GM12878 (cell line): ENCODE data around the gene ANK3. TPM values are rescaled to one million over a fixed set of nuclear protein-coding genes. Genes with fewer than 3 reads are reported as not detected.

Source experiments
- ATF2 ChIP-seq: IDR thresholded peaks from 2 replicates; pipeline ENCODE4 v1.6.1; 2012; ENCODE audit warnings: low read length, inconsistent platforms
- ATF3 ChIP-seq: IDR thresholded peaks from 2 replicates; pipeline ENCODE4 v1.6.1; 2011; ENCODE audit warnings: low read depth, mild to moderate bottlenecking, low read length, moderate library complexity, borderline replicate concordance; ENCODE audit errors: extremely low read depth
- BCL11A ChIP-seq: IDR thresholded peaks from 2 replicates; pipeline ENCODE4 v1.6.1; 2011; ENCODE audit warnings: low read depth, low read length
- DPF2 ChIP-seq: fragments of 450-650 bp; IDR thresholded peaks from 2 replicates; pipeline ENCODE4 v1.6.1; 2017; ENCODE audit warnings: mild to moderate bottlenecking
- E2F8 ChIP-seq: fragments of 450-650 bp; IDR thresholded peaks from 2 replicates; pipeline ENCODE4 v1.6.1; 2018; ENCODE audit warnings: mild to moderate bottlenecking, low read depth, moderate library complexity; ENCODE audit not compliant: partially characterized antibody
- FOXK2 ChIP-seq: fragments of 450-650 bp; IDR thresholded peaks from 2 replicates; pipeline ENCODE4 v1.6.1; 2017; ENCODE audit warnings: mild to moderate bottlenecking, moderate library complexity
- HDAC6 ChIP-seq: fragments of 200-600 bp; sonication (generic); IDR thresholded peaks from one replicate; pipeline ENCODE4 v1.8.0; 2017; ENCODE audit warnings: antibody characterized with exemption; ENCODE audit not compliant: unreplicated experiment
- MEF2A ChIP-seq: IDR thresholded peaks from 2 replicates; pipeline ENCODE4 v1.6.1; 2011; ENCODE audit warnings: low read depth, mild to moderate bottlenecking, low read length, moderate library complexity; ENCODE audit not compliant: insufficient read depth
- MEF2B ChIP-seq: fragments of 450-650 bp; IDR thresholded peaks from 2 replicates; pipeline ENCODE4 v1.6.1; 2018; ENCODE audit warnings: mild to moderate bottlenecking, moderate library complexity; ENCODE audit not compliant: partially characterized antibody, poor library complexity, severe bottlenecking
- PBX3 ChIP-seq: IDR thresholded peaks from 2 replicates; pipeline ENCODE4 v1.6.1; 2011; ENCODE audit warnings: mild to moderate bottlenecking, low read depth, low read length, moderate library complexity; ENCODE audit not compliant: insufficient replicate concordance
- POLR2A ChIP-seq: IDR thresholded peaks from 2 replicates; pipeline ENCODE4 v1.6.1; 2011; ENCODE audit warnings: low read depth, mild to moderate bottlenecking, low read length
- SMC3 ChIP-seq: IDR thresholded peaks from 2 replicates; pipeline ENCODE4 v1.6.1; 2011; ENCODE audit warnings: low read length, improper control_type of control experiment, borderline replicate concordance
- SRF ChIP-seq, 2 experiments: IDR thresholded peaks; 2 replicates each; pipeline ENCODE4 v1.6.1; 2011; ENCODE audit warnings: low read depth in 2 of 2, low read length in 2 of 2, mild to moderate bottlenecking in 1 of 2, moderate library complexity in 1 of 2
- SUZ12 ChIP-seq: fragments of 200-600 bp; sonication (generic); IDR thresholded peaks from one replicate; pipeline ENCODE4 v1.6.1; 2018; ENCODE audit warnings: antibody characterized with exemption, mild to moderate bottlenecking; ENCODE audit not compliant: unreplicated experiment
- ZNF217 ChIP-seq: fragments of 450-650 bp; IDR thresholded peaks from 2 replicates; pipeline ENCODE4 v1.6.1; 2017; ENCODE audit warnings: antibody characterized with exemption, mild to moderate bottlenecking
- ZNF592 ChIP-seq: fragments of 450-650 bp; IDR thresholded peaks from 2 replicates; pipeline ENCODE4 v1.6.1; 2017; ENCODE audit warnings: mild to moderate bottlenecking, moderate library complexity
- polyA plus RNA-seq, 11 experiments: library from polyadenylated mRNA; depleted of rRNA in 4 of 11; unstranded in 6 of 11; stranded (reverse) in 5 of 11; fragments of >200 nt; fragmentation: Nextera tagmentation in 4 of 11; fragmentation: Illumina TruSeq in 1 of 11; extraction: Ambion mirVana in 4 of 11; extraction: Trizol in 1 of 11; gene quantifications; 1 replicate in 1 of 11; 2 replicates in 10 of 11; pipeline versions ENCODE4 v1.2.1 to v1.2.3, GENCODE V29; 2011 to 2016; ENCODE audit warnings: inconsistent platforms in 2 of 11, missing spikeins in 2 of 11, low read depth in 1 of 11
- total RNA-seq, 4 experiments: library from RNA; depleted of rRNA in 3 of 4; stranded (reverse); fragments of >200 nt in 3 of 4; fragmentation: Illumina TruSeq in 1 of 4; extraction: Trizol in 1 of 4; gene quantifications; 2 replicates each; pipeline versions ENCODE4 v1.2.1 to v1.2.3, GENCODE V29; 2013 to 2021

Gene ANK3
- total and polyA plus RNA-seq, 10 of the 15 experiments (the other 5 are each of a cell fraction or from before 2014, with no cell fraction given): 0.06 to 0.82 (median 0.20) TPM; not detected in 2

- no peak for TF ChIP-seq E2F8
- TF ChIP-seq MEF2A: peak; percentile 99
- no peak for TF ChIP-seq POLR2A
- no peak for TF ChIP-seq SUZ12
- no peak for TF ChIP-seq ZNF217
- no peak for TF ChIP-seq ZNF592
- peak; percentile 79 for TF ChIP-seq MEF2B
- peak; percentile 93 for TF ChIP-seq ATF2
- TF ChIP-seq DPF2: no peak
- TF ChIP-seq PBX3: no peak
- no peak for TF ChIP-seq SMC3
- no peak for TF ChIP-seq SRF (IDR thresholded peaks at IDR 0.05; ENCODE audit: low read depth in 2 of 2, low read length in 2 of 2)
- TF ChIP-seq HDAC6: no peak
- TF ChIP-seq ATF3: no peak
- TF ChIP-seq FOXK2: no peak
- peak; percentile 68; the same call in 1 of the 2 replicates for TF ChIP-seq BCL11A
These were observed 302.8 kb downstream of the ANK3 start (continued) for GRCh38 chr10:60086862-60087261.
